Measurements from ENCODE around the gene AKAP14.

- TF ChIP-seq CTCF (conservative IDR thresholded peaks at IDR 0.05; ENCODE audit: low read length) (no peak), EZH2phosphoT487 (IDR thresholded peaks at IDR 0.05; ENCODE audit: borderline replicate concordance, low read depth, low read length) (no peak)
These were observed 49.8 kb downstream of the AKAP14 start for GRCh38 chrX:119945481-119945880.
